Myocyte (in vitro differentiated cells): ENCODE data around the gene MFSD6. TPM values are rescaled to one million over a fixed set of nuclear protein-coding genes. Genes with fewer than 3 reads are reported as not detected.
"Not testable (repeated sequence)": the region's sequence is repeated elsewhere in the genome, so short reads cannot be mapped to it uniquely, and the experiment has no call there.

Experiments used
- DNase-seq: peaks from one replicate; pipeline ENCODE4 v3.0.0-alpha.2; 2012; ENCODE audit warnings: low read depth
- total RNA-seq: library from RNA; depleted of rRNA; stranded (reverse); fragments of >200 nt; gene quantifications from 2 replicates; pipeline ENCODE4 v1.2.3, GENCODE V29; 2014

The MFSD6 gene
- total RNA-seq, 1 donor from 2014 or later: 12.4 TPM

DNA sequence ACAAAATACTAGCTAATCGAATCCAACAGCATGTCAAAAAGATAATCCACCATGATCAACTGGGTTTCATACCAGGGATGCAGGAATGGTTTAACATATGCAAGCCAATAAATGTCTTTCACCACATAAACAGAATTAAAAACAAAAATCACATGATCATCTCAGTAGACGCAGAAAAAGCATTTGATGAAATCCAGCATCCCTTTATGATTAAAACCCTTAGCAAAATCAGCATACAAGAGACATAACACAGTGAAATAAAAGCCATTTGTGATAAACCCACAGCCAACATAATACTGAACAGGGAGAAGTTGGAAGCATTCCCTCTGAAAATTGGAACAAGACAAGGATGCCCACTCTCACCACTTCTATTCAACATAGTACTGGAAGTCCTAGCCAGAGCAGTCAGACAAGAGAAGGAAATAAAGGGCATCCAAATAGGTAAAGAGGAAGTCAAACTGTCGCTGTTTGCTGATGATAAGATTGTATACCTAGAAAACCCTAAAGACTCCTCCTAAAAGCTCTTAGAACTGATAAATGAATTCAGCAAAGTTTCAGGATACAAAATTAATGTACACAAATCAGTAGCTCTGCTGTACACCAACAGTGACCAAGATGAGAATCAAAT is 86.6 kb downstream of the MFSD6 start:
- DNase-seq: not testable (repeated sequence)

DNA sequence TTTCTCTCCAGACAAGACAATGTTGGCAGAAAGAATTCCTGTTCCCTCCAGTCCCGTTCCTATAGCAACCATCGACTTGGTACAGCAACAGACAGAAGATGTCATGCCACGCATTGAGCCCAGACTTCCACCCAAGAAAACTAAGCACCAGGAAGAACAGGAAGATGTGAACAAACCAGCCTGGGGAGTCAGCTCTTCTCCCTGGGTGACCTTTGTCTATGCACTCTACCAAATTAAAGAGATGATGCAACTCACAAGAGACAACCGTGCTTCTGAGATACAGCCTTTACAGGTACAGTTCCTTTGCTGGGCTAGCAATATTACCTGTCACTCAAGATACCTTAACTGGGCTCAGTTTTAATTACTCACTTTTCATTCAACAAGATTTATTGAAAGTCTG is 89.3 kb downstream of the MFSD6 start:
- no peak for DNase-seq

DNA sequence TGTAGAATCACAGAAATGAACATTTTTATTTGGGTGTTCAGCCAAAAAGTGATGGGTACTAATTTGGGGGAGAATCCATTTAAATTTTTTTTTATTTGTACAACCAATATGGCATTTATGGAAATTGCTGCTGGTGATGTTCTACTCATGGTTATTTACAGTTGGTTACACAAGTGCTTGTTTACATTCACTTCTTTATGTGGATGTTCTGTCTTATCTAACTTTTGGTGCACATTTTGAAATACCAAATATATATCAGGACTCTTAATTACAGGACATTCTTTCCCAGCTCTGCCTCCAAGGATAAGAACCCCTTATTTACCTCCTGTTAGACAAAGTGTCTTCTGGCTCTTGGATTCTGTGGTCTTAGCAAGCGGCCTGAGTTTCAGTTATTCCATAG is 91.1 kb downstream of the MFSD6 start:
- no peak for DNase-seq

DNA sequence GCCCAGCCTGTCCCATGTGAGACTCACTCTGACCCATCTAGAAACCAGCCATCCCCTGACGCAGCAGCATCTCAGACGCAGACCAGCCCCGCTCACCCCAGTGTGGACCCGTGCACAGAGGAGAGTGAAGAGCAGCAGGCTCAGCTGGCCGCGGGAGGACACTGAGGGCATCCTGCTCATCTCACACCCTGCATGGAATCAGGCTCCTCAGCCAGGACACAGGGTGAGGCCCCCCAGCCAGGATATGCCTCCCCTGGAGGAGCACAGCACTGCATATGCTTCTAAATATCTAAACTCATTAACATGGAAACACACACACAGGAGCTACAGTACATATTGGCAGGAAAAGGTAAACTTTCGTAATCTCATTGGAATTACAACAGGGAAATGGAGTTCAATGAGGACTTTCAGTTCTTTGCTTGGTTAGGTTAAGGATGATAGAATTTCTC is 91.9 kb downstream of the MFSD6 start:
- DNase-seq: no peak

DNA sequence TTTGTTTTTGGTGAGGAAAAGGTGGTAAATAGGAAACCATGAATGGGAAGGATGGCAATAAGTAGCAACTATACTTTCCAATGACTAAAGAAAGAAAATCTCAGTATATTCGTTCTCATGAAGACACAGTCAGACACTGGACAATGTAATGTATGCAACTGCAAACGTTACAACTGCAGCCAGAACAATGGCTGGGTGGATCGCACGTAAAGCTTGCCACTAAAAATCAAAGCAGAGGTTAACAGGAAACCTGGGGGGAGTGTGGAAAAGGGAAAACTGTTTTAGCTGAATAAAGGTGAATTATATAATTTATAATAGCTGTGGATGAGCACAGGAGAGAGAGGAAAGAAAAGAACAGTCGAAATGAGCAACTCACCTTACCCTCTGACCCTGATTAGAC is 93.1 kb downstream of the MFSD6 start:
- DNase-seq: no peak

DNA sequence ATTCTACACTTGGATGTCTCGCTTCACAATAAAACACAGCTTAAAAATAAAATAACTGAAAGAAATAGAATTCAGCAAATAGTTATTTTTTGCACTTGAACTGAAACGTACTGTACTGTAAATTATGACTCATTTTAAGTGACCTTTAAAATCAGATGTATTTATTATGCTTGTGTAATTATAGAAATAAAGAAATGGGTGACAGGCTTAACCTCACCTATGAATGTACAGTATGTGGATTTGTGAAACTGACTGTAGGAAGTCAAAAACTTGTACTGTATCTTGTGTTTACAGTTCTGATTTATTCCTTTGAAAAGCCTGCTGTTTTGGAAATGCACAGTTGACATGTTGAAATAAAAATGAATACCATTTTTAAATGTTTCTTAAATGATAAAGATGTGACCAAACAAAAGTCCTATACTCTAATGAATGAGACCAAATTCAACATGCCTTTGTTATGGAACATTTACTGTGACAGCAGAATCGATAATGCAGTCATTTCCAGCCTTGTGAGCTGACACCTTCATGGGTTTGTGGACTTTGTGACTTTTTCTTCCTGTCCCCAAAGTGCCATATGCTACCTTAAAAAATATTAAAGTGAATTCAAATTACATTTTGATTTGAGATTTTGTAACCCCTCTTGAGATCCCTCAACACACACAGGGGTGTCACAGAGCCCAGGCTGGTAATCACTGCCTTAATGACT is 93.7 kb downstream of the MFSD6 start:
- DNase-seq: no peak

DNA sequence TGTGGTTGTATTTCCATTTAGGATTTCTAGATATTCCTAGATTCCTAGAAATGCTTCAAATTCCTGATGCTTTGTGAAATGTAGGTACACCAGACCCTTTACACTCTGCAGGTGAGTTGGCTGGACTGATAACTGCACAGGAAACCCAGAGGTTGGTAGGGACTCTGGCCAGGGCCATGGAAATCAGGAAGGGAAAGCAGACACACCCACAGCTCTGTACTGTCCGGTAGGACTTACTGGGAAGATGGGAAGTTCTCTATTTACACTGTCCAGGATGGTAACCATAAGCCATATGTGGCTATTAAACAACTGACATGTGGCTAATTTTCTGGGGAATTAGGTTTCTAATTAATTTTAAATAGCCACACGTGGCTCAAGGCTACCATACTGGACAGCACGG is 94.9 kb downstream of the MFSD6 start:
- no peak for DNase-seq

DNA sequence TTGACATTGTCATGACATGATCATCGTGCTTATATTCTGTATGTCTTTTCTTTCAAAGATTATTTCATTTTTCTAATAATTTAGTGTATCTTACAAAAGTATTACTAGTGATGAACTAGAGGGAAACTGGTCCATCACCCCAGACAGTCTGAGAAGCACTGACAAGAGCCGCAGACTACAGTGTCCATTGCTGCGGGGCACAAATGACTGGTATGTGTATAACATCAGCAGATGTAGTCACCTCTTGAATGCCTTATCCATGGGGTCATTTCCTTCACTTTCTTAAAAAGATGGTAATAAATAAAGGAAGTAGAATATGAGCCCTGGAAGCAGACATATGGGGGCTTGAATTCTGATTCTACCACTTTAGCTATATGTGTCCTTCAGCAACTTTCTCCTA is 96.8 kb downstream of the MFSD6 start:
- no peak for DNase-seq

DNA sequence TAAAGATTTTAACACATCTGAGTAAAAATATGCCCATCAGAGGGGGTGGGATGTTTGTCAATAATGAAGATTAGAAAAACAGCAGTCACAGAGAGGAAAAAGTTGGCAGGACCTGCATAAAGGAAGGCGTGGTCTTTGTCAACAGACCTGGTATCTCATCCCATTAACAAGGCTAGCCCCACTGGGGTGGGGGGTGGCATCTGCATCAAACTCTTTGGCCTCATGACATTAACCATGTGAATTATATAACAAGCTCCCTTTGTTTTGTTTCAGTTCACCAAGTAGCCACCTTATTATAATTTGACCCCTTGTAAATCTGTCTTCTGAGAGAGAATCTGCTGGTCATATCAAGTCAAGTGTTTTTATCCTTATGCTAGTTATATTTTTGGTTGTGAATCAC is 97.5 kb downstream of the MFSD6 start:
- DNase-seq: no peak

DNA sequence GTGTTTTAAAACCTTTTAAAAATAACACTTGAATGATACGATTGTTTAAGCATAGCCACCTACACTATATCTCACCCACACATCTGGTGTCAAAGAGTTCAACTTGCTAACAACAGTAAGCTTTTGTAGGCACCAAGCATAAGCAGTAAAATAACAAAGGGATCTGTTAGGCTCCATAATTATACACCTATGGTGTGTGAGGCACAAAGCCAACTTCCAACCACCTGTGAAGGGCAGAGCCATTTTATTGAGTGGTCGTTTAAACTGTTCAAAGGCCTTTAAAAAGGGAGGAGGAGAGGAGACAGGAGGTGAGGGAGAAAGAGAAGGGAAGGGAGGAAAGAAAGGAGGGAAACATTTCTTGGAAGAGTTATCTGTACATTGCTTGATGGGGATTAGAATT is 98.5 kb downstream of the MFSD6 start:
- DNase-seq: no peak

DNA sequence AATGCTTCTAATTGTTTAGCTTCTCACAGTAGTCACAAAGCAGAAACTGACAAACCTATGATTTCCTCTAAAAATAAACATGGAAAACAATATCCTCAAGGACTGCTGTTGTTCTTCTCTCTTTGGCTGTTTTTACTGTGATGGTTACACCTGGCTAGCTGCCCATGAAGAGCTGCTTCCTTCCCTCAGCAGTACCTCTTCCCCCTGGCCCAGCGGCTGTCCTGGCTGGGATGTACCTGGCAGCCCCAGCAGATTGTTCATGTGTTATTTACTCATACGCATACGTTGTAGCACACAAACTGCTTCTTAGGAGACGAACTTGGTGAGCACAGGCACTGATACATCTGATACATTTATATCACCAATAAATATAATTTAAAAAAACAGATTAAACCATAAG is 99.0 kb downstream of the MFSD6 start:
- DNase-seq: no peak

DNA sequence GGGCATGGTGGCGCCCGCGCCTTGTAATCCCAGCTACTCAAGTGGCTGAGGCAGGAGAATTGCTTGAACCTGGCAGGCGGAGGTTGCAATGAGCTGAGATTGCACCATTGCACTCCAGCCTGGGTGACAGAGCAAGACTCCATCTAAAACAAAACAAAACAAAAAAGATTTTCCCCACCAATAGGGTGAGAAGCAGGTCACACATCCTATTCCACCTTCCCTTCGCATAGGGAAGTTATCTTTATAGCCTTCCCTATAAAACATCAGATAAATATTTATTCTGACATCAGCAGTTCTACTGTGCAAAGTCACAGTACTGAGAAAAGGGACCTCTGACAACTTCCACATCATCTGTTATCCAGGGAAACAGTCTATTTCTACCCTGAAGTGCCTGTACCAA is 101.7 kb downstream of the MFSD6 start:
- DNase-seq: not testable (repeated sequence)

DNA sequence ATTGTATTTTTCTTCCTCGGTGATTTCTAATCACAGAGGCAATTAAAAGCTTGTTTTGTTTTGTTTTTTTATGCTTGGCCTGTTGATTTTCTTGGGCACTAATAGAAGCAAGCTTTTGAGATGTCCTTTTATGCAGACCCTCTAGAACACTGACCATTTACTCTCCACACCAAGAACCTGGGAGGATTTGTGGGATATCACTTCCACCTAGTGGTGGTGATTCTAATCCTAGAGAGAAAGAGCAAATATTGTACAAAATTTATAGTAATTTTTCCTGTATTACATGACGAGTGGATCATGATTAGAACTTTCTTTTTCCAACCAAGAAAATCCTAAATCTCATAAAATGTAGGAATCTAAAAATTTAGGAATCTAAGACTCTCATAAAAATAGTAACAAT is 102.9 kb downstream of the MFSD6 start:
- peak; percentile 58 for DNase-seq

DNA sequence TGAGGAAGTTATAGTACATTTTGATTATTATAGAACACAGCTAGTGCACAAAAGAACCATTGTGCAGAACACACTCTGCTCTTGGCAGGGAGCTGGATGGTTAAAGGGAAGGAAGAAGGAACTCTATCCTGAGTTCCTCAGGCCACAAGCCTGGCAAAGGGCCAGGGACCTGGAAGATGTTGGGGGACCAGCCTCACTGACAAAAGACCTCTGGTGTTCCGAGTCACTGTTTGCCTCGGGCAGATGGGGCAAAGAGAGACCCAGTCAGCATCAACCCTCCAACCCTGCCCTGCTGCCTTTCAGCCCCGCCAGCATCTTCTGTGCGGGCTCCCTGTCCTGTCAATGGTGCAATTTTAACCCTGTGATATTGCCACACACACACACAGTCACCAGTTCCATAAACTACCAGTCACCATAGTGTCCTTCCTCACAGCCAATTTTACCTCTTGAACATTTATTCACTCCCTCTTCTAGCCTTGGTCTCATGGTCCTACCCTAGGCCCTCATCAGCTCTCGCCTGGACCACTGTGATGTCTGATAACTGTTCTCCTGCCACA is 104.5 kb downstream of the MFSD6 start:
- no peak for DNase-seq

DNA sequence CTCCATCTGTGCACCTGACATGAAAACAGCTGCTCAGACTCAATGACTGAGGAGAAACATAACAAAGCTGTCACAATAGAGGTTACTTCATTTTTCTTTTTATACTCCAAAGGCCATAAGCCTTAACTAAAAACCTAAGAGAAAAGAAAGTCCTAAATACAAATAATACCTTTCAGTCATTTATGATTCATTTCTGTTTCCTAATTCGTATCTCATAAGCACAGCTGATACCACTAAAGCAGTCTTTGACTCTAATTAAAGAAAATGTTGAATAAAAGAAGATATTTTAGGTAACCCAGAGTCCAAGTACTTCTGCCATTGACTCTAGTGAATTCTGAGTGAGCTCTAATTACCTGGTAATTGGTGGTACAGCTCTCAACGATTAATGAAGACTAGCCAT is 105.7 kb downstream of the MFSD6 start:
- DNase-seq: peak; percentile 10

DNA sequence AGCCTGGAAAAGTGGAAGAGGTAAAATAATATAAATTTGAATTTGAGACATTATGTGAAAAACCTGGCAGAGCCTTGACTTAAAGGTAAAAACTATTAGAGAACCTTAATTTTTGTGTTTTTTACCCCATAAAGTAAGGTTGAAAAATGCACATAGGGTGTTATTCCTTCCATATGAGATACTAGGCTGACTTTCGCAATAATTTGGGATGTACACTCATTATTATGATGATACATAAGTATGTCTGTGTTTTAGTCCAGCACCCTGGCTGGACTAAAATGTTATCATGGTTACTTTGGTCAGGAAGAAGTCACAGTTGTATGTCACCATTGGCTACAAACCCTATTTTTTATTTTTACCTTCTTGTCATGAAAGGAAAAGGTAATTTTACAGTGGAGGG is 106.5 kb downstream of the MFSD6 start:
- DNase-seq: no peak

DNA sequence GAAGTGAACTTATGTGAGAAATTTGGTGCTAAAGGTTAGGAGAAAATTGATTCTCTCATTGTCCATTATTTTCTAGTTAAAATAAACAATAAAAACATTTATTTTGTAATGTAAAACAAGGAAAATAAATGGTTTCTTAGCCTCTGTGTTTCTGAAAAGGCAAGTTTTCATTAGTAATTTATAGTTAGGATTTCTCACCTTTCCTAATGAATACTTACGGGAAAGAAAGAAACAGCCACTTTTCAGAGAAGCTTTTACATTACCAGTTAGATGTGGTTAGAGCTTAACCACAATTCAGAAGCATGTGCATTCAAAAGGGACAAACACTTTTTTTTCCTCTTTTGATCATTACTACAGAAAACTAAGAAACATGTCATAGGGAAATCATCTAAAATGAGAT is 107.5 kb downstream of the MFSD6 start:
- no peak for DNase-seq

DNA sequence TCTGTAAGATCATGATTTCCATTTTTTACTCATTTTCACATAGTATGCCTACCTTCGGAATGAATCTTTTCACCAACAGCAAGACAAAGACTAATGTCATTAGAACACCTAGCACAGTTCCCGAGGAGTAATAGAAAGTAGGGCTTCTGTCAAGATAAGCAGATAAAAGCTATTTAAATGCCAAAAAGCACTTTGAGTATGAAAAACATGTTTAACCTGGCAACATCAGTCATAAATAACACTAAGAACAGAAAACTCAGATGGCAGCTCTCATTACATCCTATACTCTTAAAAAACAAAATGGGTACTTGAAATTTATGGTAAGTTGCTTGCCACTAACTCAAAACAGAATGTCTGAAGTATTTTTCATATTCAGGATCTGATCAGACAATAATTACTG is 109.3 kb downstream of the MFSD6 start:
- DNase-seq: no peak

DNA sequence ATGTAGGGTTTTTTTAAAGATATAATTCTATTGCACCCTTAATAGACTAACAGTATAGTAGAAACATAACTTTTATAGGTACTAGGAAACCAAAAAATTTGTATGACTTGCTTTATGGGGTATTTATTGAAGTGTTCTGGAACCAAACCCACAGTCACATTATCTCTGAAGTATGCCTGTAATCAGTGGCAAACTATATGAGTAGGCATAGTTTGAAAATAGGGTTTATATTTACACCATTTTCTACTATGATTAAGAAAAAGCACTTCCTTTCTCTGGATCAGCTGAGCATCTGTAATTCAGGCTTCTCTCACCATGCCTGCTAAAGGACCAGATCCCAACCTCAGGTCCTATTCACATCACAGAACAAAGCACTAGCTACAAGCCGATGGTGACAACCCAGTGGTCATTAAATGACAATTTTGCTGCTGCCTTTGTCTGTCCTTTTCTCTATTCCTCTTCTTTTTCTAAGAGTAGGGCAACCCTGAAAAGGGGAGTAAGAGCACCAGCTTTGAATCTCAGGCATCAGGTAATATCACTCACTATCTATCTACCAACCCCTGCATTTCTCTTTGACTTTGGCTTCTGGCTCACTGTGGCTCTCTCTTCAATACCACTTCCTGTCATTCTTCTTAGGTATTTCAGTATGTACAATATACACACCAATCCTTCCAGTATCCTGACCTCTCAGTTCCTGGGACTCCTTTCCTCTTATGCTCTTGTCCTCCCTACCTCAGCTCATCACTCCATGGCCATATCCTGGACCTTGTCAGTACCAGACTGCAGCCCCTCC is 112.0 kb downstream of the MFSD6 start:
- DNase-seq: no peak

DNA sequence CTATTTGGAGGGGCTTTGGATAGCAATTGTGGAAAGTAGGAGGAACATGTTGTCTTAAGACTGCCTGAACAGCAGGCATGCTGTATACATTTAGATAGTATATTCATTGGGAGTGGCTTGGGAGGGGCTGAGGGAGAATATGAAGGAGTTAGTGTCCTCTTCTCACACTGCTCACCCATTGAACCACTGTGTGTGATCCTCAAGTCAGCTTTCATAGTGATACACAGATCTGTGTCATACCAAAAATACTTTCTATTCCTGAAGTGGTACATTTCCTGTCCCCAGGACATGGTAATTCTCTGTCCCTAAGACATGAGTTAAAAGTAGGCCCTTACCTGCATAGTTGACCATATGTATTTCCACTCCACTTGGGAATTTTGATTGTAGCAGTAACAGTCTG is 116.8 kb downstream of the MFSD6 start:
- no peak for DNase-seq

DNA sequence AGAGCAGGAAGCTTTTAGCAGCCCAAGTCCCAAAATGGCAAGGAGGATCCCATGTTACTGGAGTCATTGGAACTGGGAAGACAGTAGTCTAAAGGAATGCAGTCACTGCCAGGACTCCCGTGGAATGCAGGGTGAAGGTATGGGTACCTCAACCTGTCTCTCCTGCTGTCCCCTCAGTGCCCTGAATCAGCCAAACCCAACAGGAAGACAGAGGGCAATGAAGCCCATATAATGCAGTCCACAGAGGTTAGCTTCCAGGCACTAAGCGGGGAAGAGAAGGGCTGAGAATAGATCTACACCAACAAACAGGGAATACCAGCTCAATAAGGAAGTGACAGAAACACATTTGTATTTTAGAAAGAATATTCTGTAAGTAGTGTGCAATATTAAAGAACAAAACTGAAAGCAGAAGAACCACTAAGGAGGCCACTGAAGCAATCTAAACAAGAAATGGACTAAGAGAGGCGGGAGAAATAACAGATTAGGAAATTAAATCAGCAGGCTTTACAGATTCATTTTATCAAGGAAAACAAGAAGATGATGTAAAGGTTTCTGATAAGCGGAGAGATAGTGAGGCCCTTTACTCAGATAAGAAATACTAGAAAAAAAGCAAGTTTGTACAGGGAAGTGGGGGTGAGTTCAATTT is 118.1 kb downstream of the MFSD6 start:
- no peak for DNase-seq

DNA sequence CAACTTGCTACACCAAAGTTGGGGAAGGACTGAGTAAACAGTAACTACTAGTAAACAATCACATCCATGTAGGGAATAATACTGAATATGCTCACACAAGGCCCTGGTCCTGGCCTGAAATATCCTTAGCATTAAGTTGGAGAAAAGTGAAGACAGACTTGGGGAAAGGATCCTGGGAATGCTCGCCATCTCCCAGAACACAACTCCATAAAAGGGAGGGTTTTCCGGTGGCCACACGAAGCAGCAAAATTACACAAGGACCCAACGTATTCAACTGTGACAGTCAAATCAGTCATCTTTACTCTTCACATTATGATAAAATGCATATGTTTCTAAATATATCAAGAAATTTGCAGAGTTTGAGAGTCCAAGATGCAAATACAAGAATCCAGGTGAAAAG is 119.1 kb downstream of the MFSD6 start:
- no peak for DNase-seq
